Right lobe of liver (tissue), 6 donors: ENCODE data around the gene SUPT4H1. TPM values are rescaled to one million over a fixed set of nuclear protein-coding genes. Genes with fewer than 3 reads are reported as not detected.
A peak's percentile ranks its signal among the peaks of the same experiment; 100 is the strongest.

Experiments used
- ATAC-seq, 4 donors: fragments of 200-7000 bp; cut with Tn5 transposase; one replicate each; pipeline ENCODE4 v1.9.1; 2020; ENCODE audit warnings: mild to moderate bottlenecking in 4 of 4, moderate library complexity in 4 of 4
- DNase-seq, 3 donors: peaks; one replicate each; pipeline ENCODE4 v3.0.0-alpha.2; 2020
- H3K27ac ChIP-seq, 3 donors: fragments of 200-600 bp; one replicate each; pipeline ENCODE4 v1.8.0; 2022
- H3K27me3 ChIP-seq, 2 donors: fragments of 200-600 bp; one replicate each; pipeline ENCODE4 v1.8.0; 2022
- H3K36me3 ChIP-seq, 4 donors: fragments of 200-600 bp; sonication (generic) in 1 of 4; one replicate each; pipeline versions ENCODE4 v1.5.1 to v1.8.0; 2017 to 2022; ENCODE audit warnings: control low read depth in 1 of 4
- H3K4me1 ChIP-seq, 4 donors: fragments of 200-600 bp; sonication (generic) in 1 of 4; one replicate each; pipeline versions ENCODE4 v1.5.1 to v1.8.0; 2017 to 2022; ENCODE audit warnings: control low read depth in 1 of 4
- H3K4me3 ChIP-seq, 3 donors: fragments of 200-600 bp; one replicate each; pipeline ENCODE4 v1.8.0; 2022
- H3K9me3 ChIP-seq, 4 donors: fragments of 200-600 bp; sonication (generic) in 1 of 4; one replicate each; pipeline versions ENCODE4 v1.5.1 to v1.8.0; 2017 to 2022; ENCODE audit warnings: control low read depth in 1 of 4
- POLR2A ChIP-seq: fragments of 450-650 bp; IDR thresholded peaks from one replicate; pipeline ENCODE4 v1.6.1; 2017; ENCODE audit warnings: antibody characterized with exemption, mild to moderate bottlenecking
- WGBS: methylation state at CpG from one replicate; pipeline ENCODE4 v1.1.6; 2018; ENCODE audit warnings: low coverage, low lambda C conversion rate; ENCODE audit not compliant: insufficient coverage; ENCODE audit errors: missing lambda C conversion rate; 5-methylcytosine and 5-hydroxymethylcytosine counted together
- intact Hi-C, 2 donors: fragments of 100-400 bp; cut with DNase I; formaldehyde crosslinking; loops; one replicate each; pipeline versions ENCODE4 v1.11.2 to v1.14.1; 2022
- total RNA-seq, 6 experiments: library from RNA; depleted of rRNA in 2 of 6; stranded (reverse); fragments of >200 nt in 2 of 6; fragmentation: NEBNext Ultra II Directional in 3 of 6; extraction: Animal tissue kit (Norgen Biotek cat#: 25700) in 3 of 6; gene quantifications; one replicate each; pipeline versions ENCODE4 v1.1.0 to v1.2.4, GENCODE V29; 2016 to 2023
- TF ChIP-seq, protein P1 (sequence below), 4 donors: fragments of 200-600 bp in 3 of 4; fragments of 450-650 bp in 1 of 4; IDR thresholded peaks; one replicate each; pipeline versions ENCODE4 v1.5.1 to v1.8.0; 2016 to 2022; ENCODE audit warnings: antibody characterized with exemption in 4 of 4, mild to moderate bottlenecking in 2 of 4
- donor health status: DM: no; HTN: yes; CAD: no.
- donor health status: DM: no; HTN: no; CAD: no.
- donor health status: DM: no; HTN: no; CAD: no.
- donor health status: DM: no; HTN: yes; CAD: no.
- donor health status: DM: no; HTN: yes; CAD: no.

SUPT4H1 gene
- total RNA-seq, 6 experiments from 2014 or later: 24.8 to 50.9 (median 37.0) TPM

DNA sequence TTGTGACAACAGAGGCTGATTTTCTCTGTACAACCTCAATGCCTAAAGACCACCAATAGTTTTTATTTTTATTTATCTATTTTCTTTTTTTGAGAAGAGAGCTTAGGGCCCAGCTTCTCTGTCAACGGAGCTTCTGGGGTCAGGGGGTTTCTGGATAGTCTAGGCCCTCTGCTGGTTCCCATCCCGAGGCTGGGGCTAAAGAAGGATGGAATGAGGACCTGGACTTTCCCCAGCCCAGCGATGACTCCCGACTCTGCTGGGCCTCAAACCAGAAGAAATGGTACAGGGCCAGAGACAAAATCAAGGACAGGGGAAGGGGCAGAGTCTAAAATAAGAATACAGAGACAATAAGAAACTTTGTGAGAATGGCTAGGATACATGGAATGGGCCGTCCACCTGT is 17.7 kb downstream of the SUPT4H1 start:
- WGBS: 49% methylated on average over 5 of the region's 5 CpGs
- H3K4me1 ChIP-seq: no peaks in the 10 kb centered on the region
- no peaks in the 10 kb centered on the region for H3K36me3 ChIP-seq
- no peak overlapping the region for H3K4me3 ChIP-seq
- H3K27me3 ChIP-seq: no peaks in the 10 kb centered on the region
- H3K27ac ChIP-seq: peak overlapping the region in 2 of 3 donors; percentile 63 to 65
- ATAC-seq (no peak), DNase-seq (no peak)
- intact Hi-C loops: no loop called here
- TF ChIP-seq, protein P1, sequence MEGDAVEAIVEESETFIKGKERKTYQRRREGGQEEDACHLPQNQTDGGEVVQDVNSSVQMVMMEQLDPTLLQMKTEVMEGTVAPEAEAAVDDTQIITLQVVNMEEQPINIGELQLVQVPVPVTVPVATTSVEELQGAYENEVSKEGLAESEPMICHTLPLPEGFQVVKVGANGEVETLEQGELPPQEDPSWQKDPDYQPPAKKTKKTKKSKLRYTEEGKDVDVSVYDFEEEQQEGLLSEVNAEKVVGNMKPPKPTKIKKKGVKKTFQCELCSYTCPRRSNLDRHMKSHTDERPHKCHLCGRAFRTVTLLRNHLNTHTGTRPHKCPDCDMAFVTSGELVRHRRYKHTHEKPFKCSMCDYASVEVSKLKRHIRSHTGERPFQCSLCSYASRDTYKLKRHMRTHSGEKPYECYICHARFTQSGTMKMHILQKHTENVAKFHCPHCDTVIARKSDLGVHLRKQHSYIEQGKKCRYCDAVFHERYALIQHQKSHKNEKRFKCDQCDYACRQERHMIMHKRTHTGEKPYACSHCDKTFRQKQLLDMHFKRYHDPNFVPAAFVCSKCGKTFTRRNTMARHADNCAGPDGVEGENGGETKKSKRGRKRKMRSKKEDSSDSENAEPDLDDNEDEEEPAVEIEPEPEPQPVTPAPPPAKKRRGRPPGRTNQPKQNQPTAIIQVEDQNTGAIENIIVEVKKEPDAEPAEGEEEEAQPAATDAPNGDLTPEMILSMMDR (IDR thresholded peaks at IDR 0.05): no peak
- TF ChIP-seq POLR2A: no peak
- no peaks in the 10 kb centered on the region for H3K9me3 ChIP-seq

DNA sequence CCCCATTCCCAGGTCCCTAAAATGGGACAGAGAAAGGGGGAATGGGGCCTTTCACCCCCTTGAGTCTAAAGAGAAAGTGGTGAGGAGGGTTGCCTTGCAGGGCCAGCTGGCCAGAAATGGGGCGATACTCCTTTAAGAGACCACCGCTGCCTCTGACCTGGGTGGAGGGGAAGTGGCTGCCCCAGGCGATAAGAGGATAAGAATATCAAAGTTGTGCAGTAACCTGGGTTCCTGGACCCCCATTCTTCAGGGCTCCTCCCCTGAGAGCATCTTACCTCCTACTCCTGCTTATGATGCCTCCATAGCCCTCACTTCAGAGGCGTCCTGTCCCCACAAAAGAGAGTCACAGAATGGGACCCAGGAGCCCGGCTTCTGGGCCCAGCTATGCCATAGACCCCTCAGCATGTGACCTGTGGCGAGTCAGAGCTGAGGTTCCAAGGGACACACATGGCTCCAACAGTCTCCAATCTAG is 18.2 kb downstream of the SUPT4H1 start:
- no peak for DNase-seq
- TF ChIP-seq, protein P1 (IDR thresholded peaks at IDR 0.05): no peak
- TF ChIP-seq POLR2A: no peak
- Histone ChIP-seq H3K27ac (peak overlapping the region in 2 of 3 donors; percentile 50 to 63), H3K27me3 (no peaks in the 10 kb centered on the region), H3K4me1 (no peaks in the 10 kb centered on the region), H3K4me3 (no peak overlapping the region), H3K36me3 (no peaks in the 10 kb centered on the region), H3K9me3 (no peaks in the 10 kb centered on the region)
- WGBS: 29% methylated on average over 5 of the region's 6 CpGs
- ATAC-seq: no peak
- intact Hi-C loops: no loop called here

DNA sequence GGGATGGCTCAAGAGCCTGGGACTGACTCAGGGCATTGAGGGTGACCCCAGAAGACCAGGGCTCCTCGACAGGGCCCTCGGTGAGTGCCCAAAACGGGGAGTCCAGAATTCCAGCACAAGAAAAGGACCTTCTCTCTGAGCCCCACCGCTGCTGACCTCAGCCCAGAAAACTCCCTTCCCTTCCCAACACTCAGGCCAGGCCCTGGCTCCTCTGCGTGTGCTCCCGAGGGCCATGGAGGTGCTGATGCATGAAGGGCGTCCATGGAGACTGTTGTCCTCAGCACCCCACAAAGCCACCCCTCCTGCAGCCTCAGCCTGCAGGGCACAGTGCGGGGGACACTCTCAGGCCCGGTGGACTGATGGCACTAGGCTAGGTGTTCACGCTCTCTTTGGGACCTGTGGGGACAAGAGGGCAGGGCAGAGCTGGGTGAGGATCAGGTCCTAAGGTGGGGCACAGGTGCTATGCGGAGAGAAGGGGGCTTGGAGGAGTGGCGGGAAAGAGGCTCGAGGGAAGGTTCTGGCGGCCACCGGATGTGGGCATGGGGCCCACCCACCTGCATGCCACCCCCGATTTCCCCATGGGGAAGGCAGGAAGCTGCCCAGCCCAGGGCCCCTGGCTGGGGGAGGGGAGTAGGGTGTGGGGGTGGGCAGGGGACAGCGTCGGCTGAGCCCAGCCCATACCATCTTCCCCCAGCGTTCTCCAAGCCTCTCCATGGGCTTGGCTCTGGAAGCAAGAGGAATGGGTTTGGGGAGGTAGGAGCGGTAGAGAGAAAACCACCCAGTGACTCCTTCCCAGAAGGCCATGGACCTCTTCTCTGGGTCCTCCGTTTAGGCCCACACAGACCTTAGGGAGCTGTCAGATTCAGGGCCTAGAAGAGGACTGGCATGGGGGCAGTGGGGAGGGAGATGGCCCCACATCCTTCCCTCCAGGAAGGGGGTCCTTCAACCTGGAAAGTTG is 18.9 kb downstream of the SUPT4H1 start:
- no peaks in the 10 kb centered on the region for H3K9me3 ChIP-seq
- WGBS: 39% methylated on average over 9 of the region's 21 CpGs
- peak overlapping the region; percentile 40 to 63 (median 50) for H3K27ac ChIP-seq
- H3K4me3 ChIP-seq: peak overlapping the region in 2 of 3 donors; percentile 28 to 50
- no peaks in the 10 kb centered on the region for H3K27me3 ChIP-seq
- TF ChIP-seq POLR2A: no peak
- TF ChIP-seq, protein P1 (IDR thresholded peaks at IDR 0.05): no peak
- intact Hi-C loops: no loop called here
- H3K36me3 ChIP-seq: no peaks in the 10 kb centered on the region
- DNase-seq (peak in 1 of 3 donors; percentile 57), ATAC-seq (no peak)
- no peaks in the 10 kb centered on the region for H3K4me1 ChIP-seq

DNA sequence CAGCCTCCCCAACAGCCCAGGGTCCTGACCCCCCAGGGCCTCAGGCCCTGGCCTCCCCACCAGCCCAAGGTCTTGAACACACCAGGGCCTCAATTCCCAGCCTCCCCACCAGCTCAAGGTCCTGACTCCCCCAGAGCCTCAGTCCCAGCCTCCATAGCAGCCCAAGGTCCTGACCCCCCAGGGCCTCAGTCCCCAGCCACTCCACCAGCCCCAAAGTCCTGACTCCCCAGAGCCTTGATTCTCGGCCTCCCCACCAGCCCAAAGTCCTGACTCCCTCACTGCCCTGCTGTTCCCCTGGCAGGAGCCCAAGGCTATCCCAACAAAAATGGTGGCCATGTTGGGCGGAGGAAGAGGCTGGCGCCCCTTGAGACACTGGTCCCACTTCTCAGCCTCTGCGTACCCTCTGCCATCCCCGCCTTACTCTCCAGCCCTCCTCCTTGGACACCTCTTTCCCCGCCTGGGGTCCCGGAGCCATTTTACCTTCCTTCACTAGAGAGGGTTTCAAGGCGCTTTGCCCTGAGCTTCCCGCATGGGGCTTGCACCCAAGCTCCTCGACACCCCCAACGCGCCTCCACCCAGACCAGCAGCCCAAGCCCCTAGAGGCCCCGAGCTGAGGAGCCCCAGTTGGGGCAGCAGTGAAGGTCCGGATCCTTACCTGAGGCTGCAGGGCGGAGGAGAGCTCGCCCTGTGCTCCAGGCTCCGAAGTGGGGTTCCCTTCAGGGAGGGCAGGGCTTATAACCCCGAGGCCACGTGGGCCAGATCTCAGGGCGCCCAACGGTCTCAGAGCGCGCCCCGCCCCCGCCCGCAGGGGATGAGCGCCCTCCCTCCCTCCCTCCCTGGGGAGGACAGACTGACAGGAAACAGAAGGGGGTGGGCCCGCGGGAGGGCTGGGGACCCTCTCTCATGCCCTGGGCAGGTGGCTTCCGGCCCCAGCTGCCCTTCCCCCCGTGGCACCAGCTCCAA is 19.9 kb downstream of the SUPT4H1 start:
- intact Hi-C loops: no loop called here
- Histone ChIP-seq H3K4me3 (peak overlapping the region; percentile 28 to 50 (median 36)), H3K4me1 (no peaks in the 10 kb centered on the region), H3K27ac (peak overlapping the region; percentile 44 to 83 (median 63)), H3K27me3 (no peaks in the 10 kb centered on the region), H3K36me3 (no peaks in the 10 kb centered on the region), H3K9me3 (no peaks in the 10 kb centered on the region)
- peak; percentile 75 to 86 (median 85) for DNase-seq
- peak; percentile 86 for TF ChIP-seq POLR2A
- TF ChIP-seq, protein P1 (IDR thresholded peaks at IDR 0.05): no peak
- ATAC-seq: peak; percentile 60 to 67 (median 61)
- 56% methylated on average over 11 of the region's 31 CpGs for WGBS
